Esophagus squamous epithelium (tissue), 4 donors: ENCODE results near the gene GNA14.

ENCODE experiments used
- CTCF ChIP-seq, 6 experiments: fragments of 450-650 bp in 4 of 6; fragments of 200-600 bp in 2 of 6; sonication (generic) in 2 of 6; IDR thresholded peaks; one replicate each; pipeline ENCODE4 v1.5.1; 2016 to 2019; ENCODE audit warnings: antibody characterized with exemption in 6 of 6, mild to moderate bottlenecking in 4 of 6, moderate library complexity in 4 of 6
- POLR2A ChIP-seq, 4 donors: fragments of 450-650 bp; IDR thresholded peaks; one replicate each; pipeline ENCODE4 v1.6.1; 2017; ENCODE audit warnings: antibody characterized with exemption in 4 of 4, mild to moderate bottlenecking in 4 of 4, moderate library complexity in 3 of 4

DNA sequence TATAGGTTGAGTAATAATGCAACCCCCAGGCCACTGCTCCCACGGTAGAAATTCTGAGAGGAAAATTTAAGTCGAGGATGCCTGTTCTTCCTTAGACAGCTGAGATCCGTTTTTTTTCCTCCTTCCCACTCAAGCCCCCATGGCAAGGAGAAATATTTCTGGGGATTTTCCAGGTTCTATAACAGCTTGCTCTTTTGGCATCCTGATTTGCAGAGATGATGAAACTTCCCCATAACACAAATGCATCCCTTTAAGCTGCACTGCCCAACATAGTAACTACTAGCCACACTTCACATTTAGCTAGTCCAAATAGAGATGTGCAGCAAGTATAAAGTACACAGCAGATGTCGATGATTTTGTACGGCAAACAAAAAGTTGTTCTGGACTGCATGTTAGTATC, 32.5 kb upstream of the GNA14 start:
- TF ChIP-seq CTCF (IDR thresholded peaks at IDR 0.05) (no peak), POLR2A (IDR thresholded peaks at IDR 0.05) (no peak)
